ENCODE results near the gene CASKIN1.
A peak's percentile ranks its signal among the peaks of the same experiment; 100 is the strongest.

CASKIN1 gene

DNA sequence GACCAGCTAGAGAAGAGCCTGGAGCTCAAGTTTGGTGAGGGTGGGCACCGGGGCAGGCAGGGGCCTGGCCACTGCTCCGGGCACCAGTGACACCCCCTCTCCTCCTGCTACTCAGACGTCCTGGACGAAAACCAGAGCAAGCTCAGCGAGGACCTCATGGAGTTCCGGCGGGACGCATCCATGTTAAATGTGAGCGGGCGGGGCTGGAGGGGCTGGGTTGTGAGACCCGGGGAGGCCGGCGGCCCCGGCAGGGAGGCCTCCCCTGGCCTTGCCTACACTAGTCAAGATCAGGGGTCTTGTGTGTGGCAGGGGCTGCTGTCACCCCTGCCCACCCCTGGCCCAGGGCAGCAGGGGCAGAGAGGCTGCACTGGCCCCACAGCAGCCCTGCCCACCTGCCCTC, 23.0 kb downstream of the CASKIN1 start:
- DNase-seq: no peak

DNA sequence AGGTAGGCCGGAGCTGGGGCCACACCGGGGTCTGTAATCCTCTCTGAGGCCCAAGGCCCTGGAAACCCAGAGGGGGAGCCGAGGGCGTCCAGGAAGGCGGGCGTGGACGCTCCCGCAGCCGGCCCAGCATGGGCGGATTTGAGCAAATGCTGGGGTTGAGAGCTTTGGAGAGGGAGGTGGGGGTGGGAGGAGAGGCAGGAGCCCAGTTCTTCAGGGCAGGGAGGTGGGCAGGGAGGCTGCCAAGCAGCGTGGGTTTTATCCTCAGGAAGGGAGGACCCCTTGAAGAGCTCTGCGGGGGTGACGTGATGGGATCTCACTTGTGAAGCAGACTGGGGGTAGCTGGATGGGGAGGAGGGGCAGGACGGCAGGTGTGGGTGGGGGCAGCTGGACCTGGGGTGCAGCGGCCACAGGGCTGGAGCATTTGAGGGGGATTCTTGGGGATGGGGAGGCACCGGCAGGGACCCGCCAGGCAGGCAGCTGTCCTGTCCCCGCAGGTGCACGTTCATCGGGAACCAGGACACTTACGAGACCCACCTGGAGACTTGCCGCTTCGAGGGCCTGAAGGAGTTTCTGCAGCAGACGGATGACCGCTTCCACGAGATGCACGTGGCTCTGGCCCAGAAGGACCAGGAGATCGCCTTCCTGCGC, 23.6 kb downstream of the CASKIN1 start:
- no peak for DNase-seq

DNA sequence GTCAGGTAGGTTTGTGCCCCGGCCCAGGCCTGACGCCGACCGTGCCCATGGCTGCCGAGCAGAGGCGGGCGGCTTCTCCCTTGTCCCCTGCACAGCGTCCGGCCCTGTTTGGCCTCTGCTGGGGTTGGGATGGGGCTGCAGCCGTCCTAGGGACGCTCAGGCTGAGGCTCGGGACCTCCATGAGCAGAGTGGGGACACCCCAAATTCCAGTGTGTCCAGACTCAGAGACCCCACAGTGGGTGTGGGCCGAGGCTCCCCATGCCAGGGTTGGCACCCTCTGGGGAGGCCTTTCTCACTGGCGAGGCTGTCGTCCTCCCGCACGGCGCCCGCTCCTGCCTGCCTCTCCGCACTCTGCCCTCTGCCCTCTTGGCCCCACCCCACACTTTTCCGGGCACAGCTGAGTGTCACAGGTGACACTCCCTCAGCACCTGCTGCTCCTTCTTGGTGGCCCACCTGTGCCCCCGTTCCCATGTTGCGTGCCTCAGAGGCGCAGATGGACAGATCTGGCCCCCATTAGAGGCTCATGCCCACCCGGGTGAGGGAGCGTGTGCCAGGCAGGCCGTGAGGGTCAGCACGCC, 24.7 kb downstream of the CASKIN1 start:
- no peak for DNase-seq

DNA sequence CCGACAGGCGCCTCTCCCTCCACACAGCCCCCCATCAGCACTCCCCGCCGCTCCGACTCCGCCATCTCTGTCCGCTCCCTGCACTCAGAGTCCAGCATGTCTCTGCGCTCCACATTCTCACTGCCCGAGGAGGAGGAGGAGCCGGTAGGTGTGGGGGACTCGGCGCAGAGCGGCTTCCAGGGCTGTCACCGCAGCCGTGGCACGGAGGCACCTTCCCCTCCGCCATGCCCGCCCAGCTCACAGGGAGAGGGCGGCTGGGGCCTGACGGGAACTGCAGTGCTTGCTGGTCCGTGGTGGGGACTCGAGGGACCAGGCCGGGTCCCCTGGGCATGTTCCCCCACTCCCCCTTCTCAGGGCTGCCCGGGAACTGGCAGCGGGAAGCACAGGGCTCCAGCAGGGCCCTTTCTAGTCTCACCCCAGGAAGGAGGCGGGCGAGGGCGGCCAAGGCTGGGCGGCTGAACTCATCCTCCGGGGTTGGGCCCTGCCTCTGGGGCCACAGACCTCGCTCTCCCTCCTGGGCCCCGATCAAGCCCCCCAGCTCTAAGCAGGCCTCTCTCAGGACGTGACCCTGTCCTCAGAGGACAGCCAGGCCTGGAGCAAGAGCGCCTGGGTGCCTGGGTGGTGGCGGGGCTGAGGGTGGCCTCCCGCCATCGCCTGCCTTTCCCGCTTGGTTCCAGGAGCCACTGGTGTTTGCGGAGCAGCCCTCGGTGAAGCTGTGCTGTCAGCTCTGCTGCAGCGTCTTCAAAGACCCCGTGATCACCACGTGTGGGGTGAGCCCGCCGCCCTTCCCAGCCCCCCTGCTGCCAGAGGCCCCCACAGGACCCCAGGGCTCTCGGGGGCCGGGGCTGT, 25.6 kb downstream of the CASKIN1 start:
- DNase-seq: no peak

DNA sequence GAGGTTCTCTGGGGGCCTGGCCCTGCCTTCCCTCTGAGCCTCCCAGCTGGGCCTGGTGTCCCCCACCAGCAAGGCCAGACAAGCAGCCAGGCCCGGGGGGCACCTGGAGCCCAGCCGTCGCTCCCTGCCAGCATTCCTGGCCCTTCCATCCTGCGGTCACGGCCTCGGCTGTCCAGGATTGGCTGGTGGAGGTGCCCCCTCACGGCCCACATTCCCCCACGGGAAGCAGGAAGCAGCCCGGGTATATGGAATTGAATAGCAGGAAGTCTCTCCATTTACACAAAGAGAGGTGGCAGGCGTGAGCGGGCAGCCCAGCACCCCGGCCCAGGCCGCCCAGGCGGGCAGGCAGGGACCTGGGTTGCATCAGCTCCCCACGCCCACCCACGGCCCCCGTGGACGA, 26.3 kb downstream of the CASKIN1 start:
- DNase-seq: no peak

DNA sequence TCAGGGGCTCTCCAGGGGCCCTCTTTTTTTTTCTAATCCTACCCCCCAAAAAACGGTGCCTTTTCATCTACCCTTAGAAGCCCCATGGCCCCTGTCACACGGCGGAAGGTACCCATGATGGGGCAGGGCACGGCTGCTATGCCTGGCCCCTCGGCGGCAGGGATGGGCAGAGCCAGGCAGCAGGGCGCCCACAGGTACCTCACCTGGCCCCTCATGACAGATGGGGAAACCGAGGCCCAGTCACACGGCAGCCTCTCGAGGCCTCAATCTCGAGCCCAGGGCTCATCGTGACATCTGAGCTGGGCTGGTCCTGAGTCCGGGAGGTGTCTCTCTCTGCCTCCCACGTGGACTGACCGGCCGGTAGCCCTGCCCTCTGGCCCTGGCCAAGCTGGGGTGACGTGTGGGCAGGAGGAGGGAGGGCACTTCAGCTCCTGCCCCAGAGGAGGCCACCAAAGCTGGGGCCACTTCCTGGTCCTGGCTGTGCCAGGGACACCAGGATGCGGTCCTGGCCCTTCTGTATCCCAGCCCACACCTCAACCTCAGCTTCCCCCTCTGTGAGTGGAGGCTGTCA, 29.3 kb downstream of the CASKIN1 start:
- no peak for DNase-seq

DNA sequence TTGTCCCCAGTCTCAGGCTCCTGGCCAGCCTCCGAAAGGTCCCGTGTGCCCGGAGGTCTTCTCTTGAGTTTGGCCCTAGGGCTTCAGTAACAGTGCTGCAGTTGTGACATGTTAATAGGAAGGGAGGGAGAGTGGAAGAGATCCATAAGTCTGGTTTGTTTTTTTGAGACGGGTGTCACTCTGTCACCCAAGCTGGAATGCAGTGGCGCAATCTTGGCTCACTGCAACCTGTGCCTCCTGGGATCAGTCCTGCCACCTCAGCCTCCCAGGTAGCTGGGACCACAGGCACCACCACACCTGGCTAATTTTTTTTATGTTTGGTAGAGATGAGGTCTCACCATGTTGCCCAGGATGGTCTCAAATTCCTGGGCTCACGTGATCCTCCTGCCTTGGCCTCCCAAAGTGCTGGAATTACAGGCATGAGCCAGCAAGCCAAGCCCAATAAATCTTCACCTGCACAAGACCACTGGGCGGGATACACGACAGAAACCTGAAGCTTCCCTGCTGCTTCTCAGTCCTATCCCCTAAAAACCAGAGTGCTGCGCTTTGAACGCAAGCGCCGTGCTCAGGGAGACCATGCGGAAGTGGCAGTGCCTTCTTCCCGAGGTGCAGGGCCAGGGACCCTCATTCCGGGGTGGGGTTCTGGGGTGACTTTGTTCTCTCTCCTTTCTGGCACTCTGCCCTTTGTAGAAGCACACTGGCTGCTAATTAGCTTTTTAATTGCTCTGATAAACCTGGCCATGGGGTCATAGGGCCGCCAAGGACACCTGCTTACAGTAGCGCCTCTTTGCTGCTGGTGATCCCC, 29.9 kb downstream of the CASKIN1 start:
- no peak for DNase-seq

DNA sequence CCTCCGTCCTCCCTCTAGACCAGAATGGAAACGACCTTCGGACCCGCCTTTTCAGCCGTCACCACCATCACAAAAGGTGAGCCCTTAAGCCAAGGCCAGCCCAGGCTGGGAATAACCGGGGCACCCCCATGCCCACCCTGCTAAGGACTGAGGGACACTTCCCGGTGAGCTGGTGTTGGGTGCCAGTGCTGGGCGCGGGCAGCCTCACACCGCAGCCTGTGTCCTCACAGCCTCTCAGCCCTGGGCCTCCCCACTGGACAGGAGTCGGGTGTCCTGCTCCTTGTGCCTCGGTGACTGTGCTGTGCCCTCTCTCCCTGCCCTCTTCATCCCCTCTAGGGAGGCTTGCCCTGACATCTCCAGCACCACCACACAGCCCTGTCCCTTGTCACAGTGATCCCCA, 30.5 kb downstream of the CASKIN1 start:
- no peak for DNase-seq

DNA sequence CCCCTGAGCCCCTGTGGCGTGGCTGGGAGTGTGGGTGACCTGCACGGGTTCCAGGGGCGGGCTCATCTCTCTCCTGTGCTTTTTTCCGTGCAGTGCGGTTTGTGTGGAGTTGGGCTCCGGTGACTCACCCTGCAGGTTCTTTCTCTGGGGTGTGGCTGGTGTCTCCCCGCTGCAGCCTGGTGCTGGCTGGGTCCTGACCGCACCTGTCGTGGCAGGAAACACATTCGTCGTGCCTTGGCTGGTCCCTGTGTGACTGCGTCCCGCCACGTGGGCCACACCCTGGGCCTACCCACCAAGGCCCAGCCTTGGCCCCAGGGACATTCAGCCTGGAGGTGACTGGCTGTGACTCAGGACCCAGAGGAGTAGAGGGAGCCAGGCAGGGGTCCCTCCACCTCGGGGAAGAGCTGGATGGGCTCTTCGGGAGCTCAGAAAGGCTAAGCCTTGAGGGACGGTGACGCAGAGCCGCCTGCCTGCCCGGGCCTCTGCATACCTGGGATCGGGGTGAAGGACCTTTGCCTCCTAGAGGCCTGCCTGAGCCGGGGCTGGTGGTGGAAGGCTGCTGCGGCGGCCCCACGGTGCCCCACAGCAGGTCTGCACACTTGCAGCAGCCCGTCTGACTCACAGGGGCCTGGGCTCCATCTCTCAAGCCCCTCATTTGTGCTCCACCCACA, 33.1 kb downstream of the CASKIN1 start:
- DNase-seq: no peak

DNA sequence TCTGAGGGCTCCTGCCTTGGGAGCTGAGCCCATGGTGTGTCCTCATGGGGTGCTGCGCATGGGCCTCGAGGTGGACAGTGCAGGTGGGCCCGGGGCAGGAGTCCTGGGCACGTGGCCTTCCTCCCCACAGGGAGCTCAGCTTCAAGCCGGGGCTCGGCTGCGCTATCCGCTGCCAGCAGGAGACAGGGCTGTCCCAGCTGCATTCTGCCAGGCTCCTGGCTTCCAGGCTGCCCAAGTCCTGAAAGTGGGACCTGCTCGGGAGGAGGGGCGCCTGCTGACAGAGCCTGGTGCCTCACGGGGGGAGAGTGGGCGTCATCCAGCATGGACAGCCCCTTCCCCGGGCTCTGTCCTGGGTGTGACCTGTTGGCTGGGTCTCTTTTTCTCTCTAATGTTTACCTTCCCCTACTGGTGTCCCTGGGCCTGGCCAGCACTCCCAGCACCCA, 33.7 kb downstream of the CASKIN1 start:
- no peak for DNase-seq

DNA sequence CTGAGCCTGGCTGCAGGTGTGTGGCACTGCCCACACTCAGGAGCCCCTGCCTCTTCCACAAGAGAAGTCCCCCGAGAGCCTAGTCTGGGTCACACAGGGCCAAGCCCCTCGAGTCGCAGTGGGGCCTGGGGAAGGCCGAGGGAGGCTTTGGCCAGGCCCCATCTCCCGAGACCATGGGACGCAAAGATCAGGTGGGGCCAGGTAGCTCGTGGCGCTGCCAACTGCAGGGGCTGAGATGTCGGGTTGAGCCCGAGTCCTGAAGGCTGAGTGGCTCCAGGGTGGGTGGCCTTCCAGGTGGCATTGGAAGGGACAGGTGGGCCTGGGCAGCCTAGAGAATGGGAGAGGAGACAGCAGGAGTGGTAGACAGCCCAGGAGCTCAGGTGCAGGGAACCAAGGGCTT, 34.5 kb downstream of the CASKIN1 start:
- no peak for DNase-seq

DNA sequence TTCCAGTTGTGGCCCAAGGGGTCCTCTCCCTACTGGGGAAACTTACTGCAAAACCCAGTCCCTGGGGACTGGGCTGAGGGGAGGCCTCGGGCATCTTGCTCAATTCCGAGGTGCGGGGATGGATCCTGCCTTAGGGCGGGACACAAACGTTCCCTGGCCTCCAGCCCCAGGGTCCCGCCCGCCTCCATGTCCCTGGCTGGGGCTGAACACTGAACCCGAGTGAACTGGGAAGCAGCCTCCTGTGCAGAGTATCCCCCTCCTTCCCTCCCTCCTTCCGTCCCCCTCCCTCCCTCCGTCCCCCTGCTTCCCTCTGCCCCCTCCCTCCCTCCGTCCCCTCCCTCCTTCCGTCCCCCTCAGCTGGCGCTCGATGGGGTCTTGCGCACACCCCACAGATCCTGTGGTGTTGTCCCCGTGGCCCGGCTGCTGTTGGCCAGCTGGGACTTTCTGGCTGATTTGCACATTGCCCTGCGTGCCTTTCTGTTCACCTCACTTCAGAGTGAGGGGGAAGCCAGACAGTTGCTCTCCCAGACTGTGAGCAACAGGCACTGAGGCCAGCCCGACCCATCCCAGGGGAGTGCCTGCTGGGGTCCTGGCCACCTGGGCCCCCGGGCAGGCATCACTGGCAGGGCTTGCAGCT, 35.4 kb downstream of the CASKIN1 start:
- DNase-seq: no peak

DNA sequence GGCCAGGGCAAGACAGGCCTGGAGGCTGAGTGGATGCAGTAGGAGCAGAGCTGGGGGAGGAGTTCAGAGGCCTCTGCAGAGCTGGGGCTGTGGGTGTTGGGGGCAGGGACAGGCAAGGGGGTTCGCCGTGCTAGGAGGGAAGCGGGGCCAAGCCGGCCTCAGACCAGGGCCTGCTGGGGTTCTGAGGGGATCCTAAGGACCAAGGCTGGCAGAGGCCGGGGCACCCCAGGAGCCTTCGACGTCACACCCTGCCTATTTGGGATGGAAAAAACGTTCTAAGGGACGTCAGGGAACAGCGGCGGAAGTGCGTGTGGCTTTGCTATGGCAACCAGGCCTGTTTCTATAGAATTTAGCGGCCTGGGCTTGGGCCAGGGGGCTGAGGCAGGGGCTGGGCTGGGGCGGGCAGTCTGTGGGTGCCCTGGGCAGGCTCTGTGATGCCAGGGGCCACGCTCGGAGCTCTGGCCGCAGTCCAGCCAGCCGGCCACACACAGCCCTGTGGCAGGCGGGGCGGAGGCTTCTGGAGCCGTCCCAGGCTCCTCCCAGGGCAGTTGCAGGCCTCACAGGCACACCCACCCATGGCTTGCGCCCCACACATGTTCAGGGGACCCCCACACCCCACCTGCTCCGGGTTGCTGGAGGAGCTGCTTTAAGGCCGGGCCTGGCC, 37.1 kb downstream of the CASKIN1 start:
- no peak for DNase-seq

DNA sequence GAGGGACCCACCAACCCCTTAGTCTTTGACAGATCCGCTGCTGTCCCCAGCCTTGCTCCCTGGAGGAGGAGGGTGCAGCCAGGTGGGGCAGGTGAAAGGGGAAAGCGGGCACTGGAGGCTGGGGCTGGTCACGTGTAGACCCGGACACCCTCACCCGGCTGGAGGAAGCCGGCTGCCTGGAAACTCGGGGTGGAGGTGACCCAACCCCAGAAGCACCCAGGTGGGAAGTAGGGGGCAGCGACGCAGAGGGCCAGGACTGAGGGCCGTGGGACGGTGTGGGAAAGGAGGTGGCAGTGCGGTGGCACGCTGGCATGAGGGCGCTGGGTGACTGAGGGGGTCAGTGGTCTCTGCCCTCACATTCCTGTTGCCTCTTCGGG, 38.2 kb downstream of the CASKIN1 start:
- no peak for DNase-seq

DNA sequence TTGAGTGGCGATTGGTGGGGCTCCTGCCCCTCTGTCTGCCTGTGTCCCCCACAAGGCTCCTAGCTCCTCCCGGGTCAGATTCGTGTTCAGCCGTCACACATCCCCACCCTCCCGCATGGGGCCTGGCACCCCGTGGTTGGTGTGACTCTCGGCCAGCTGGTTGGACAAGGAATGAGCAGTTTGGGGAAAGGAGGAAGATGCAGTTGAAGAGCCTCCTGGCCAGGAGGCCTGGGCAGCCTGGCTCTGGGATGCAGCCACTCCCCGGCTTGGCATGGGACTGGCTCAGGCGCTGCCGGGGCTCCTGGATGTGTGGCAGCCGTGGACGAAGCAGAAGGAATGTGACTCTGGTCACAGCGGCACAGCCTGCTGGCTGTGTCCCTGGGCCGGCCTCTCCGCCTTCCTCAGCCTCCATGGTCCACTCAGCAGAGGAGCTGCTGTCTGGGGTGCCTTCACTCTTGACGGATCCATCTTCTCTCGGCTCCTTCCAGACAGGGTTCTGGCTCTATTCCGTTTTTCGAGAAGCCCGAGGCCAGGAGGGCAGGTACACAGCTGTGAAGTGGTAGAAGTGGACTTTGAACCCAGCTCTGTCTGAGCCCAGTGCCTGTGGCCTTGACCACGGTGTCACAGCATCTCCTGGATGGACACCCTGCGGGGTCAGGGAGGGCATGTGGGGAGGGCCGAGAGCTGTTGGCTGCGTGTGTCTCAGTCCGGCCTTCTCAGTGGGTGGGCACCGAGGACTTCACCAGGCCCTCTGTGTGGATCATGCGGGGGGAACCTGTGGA, 38.7 kb downstream of the CASKIN1 start:
- DNase-seq: no peak

DNA sequence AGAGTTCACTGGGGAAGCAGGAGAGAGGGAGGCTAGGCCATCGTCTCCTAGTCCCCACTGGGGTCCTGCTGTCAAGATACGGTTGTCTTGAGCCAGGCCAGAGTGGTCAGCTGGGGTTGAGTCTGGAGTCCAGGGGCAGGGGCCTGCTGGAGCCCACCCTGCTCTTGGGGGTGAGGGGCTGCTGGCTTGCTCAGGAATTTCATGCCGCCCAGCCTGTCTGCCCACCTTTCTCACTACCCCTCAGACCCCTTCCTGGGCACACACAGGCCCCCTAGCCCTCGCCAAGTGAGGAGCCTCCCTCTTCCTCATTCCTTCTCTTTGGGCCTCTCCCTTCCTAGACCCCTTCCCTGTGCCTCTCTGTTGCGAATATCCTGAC, 39.6 kb downstream of the CASKIN1 start:
- DNase-seq: no peak

DNA sequence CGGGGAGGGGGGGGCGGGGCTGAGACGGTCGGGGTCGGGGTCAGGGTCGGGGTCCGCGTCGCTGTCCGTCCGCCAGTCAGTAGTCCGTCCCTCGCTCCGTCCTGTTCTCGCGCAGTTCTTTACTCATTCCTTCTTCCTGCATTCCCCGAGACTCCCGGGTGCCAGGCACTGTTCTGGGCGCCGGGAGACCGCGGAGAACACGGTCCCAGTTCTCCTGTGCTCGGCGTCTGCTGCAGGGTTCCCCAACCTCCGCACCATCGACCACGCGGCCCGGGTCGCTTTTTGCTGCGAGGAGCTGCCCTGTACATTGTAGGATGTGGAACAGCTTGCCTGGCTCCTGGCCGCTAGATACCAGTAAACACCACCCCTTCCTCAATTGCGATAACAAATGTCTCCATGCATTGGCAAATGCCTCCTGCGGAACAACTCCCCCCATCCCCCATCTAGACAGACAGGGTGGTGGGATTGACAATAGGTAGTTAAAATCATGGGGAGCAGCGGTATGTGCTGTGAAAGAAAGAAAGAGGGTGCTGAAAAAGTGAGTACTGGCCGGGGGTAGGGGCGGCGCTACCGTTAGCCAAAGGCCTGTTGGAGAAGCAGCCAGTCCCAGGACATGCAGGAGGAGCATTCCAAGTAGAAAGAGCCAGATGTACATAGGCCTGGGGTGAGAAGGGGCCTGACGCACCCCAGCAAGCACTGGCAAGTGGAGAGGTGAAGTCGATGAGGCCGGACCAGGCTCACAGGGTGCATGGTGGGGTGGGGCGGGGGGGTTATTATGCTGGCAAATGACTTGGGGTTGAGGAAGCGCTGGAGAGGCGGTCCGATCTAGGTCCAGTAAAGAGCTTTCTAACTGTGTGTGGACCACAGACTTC, 40.2 kb downstream of the CASKIN1 start:
- DNase-seq: no peak

DNA sequence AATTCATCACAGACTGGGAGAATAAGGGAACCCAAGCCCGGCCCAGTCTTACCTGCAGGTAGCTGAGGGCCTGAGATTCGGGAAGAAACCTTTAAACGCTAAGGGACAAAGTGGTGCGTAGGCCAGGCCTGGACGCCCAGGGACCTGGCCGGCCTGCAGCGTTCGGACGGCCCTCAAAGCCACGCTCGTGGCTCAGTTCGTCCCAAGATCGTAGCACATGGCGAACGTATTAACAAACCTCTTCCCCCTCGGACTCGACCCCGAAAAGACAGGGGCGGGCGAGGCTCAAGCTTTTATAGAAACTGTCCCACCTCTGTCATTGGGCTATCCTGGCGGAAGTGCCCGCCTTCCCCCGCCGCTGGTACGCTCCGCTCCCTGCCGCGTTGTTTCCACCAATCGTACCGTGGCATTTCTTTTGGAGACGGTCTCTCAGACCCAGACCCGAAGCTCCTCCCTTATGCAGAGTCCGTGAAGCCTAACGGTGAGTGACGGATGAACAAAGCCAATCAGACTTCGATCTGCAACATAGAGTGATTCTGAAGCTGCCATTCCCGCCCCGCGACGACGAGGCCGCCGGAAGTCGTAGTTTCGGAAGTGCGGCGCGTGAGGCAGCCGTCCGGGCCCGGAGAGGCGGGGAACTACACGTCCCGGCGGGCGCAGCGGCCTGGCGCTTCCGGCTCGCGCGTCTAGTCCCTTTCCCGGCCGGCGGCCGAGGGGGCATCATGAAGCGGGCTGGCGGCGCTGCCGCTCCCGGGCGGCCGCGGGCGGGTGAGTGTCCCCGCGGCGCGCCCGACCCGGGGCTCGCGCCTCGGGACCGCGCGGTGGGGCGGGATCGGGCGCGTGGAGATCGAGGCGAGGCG, 41.1 kb downstream of the CASKIN1 start, which contains the start of gene TRAF7:
Gene TRAF7 (plus strand): TSS at position 692 of the 860 bp plus-strand sequence. CDS start 8,139 bp downstream, outside the sequence.
- DNase-seq: peak; percentile 97

Measured in SIG-M5 (cell line).